ENCODE results near the gene TM9SF2.
A peak's percentile ranks its signal among the peaks of the same experiment; 100 is the strongest.

Gene TM9SF2

GRCh38 chr13:99527301-99527700, 26.0 kb downstream of the TM9SF2 start:
- H3K4me1 Mint-ChIP-seq, result no peaks in the 10 kb centered on the region
- no peak for TF ChIP-seq CTCF (IDR thresholded peaks at IDR 0.05; ENCODE audit: unreplicated experiment in 3 of 3)
- no peak overlapping the region for H3K27ac Mint-ChIP-seq
- peaks cover 63% of the 10 kb centered on the region for H3K36me3 Mint-ChIP-seq (ENCODE audit: low read depth)
- no peak overlapping the region for H3K4me3 Mint-ChIP-seq
- H3K27me3 Mint-ChIP-seq (ENCODE audit: low read depth), result no peaks in the 10 kb centered on the region
- H3K9me3 Mint-ChIP-seq, result no peaks in the 10 kb centered on the region

GRCh38 chr13:99528547-99528946, 27.3 kb downstream of the TM9SF2 start:
- peak; percentile 39 to 45 (median 42) for TF ChIP-seq CTCF (IDR thresholded peaks at IDR 0.05; ENCODE audit: unreplicated experiment in 3 of 3)

GRCh38 chr13:99536023-99536422, 34.8 kb downstream of the TM9SF2 start:
- no peaks in the 10 kb centered on the region for H3K4me1 Mint-ChIP-seq
- H3K4me3 Mint-ChIP-seq, result no peak overlapping the region
- H3K27me3 Mint-ChIP-seq (ENCODE audit: low read depth), result no peaks in the 10 kb centered on the region
- H3K27ac Mint-ChIP-seq, result no peak overlapping the region
- H3K36me3 Mint-ChIP-seq (ENCODE audit: low read depth), result peaks cover 46% of the 10 kb centered on the region
- H3K9me3 Mint-ChIP-seq, result no peaks in the 10 kb centered on the region
- TF ChIP-seq CTCF (IDR thresholded peaks at IDR 0.05; ENCODE audit: unreplicated experiment in 3 of 3), result no peak

More at GRCh38 chr13:99528547-99528946, 27.3 kb downstream of the TM9SF2 start:
- Mint-ChIP-seq H3K36me3 (ENCODE audit: low read depth) (peaks cover 61% of the 10 kb centered on the region), H3K27ac (no peak overlapping the region), H3K27me3 (ENCODE audit: low read depth) (no peaks in the 10 kb centered on the region), H3K4me3 (no peak overlapping the region), H3K9me3 (no peaks in the 10 kb centered on the region), H3K4me1 (no peaks in the 10 kb centered on the region)

- TF ChIP-seq CTCF (IDR thresholded peaks at IDR 0.05; ENCODE audit: unreplicated experiment in 3 of 3), result no peak
- no peaks in the 10 kb centered on the region for H3K4me1 Mint-ChIP-seq
- H3K27ac Mint-ChIP-seq, result no peak overlapping the region
- H3K27me3 Mint-ChIP-seq (ENCODE audit: low read depth), result no peaks in the 10 kb centered on the region
- H3K36me3 Mint-ChIP-seq (ENCODE audit: low read depth), result peaks cover 54% of the 10 kb centered on the region
- no peak overlapping the region for H3K4me3 Mint-ChIP-seq
- no peaks in the 10 kb centered on the region for H3K9me3 Mint-ChIP-seq
Measured at GRCh38 chr13:99540530-99540929, 39.3 kb downstream of the TM9SF2 start.

- no peaks in the 10 kb centered on the region for H3K27me3 Mint-ChIP-seq (ENCODE audit: low read depth)
- no peaks in the 10 kb centered on the region for H3K4me1 Mint-ChIP-seq
- no peak for TF ChIP-seq CTCF (IDR thresholded peaks at IDR 0.05; ENCODE audit: unreplicated experiment in 3 of 3)
- H3K4me3 Mint-ChIP-seq, result no peak overlapping the region
- no peaks in the 10 kb centered on the region for H3K9me3 Mint-ChIP-seq
- H3K27ac Mint-ChIP-seq, result no peak overlapping the region
- peaks cover 67% of the 10 kb centered on the region for H3K36me3 Mint-ChIP-seq (ENCODE audit: low read depth)
Measured at GRCh38 chr13:99542788-99543406, 41.6 kb downstream of the TM9SF2 start.

GRCh38 chr13:99545361-99545760, 44.1 kb downstream of the TM9SF2 start:
- no peak for TF ChIP-seq CTCF (IDR thresholded peaks at IDR 0.05; ENCODE audit: unreplicated experiment in 3 of 3)
- Mint-ChIP-seq H3K36me3 (ENCODE audit: low read depth) (peaks cover 72% of the 10 kb centered on the region), H3K4me3 (no peak overlapping the region), H3K9me3 (no peaks in the 10 kb centered on the region), H3K27me3 (ENCODE audit: low read depth) (no peaks in the 10 kb centered on the region), H3K27ac (no peak overlapping the region), H3K4me1 (no peaks in the 10 kb centered on the region)
